HG02852 (cell line): Measurements from ENCODE around the gene SLC24A3.

Experiments used
- ATAC-seq: cut with Tn5 transposase; IDR thresholded peaks from one replicate; pipeline ENCODE4 v1.9.1; 2021; ENCODE audit warnings: mild to moderate bottlenecking, moderate library complexity; ENCODE audit not compliant: unreplicated experiment

SLC24A3 gene

DNA sequence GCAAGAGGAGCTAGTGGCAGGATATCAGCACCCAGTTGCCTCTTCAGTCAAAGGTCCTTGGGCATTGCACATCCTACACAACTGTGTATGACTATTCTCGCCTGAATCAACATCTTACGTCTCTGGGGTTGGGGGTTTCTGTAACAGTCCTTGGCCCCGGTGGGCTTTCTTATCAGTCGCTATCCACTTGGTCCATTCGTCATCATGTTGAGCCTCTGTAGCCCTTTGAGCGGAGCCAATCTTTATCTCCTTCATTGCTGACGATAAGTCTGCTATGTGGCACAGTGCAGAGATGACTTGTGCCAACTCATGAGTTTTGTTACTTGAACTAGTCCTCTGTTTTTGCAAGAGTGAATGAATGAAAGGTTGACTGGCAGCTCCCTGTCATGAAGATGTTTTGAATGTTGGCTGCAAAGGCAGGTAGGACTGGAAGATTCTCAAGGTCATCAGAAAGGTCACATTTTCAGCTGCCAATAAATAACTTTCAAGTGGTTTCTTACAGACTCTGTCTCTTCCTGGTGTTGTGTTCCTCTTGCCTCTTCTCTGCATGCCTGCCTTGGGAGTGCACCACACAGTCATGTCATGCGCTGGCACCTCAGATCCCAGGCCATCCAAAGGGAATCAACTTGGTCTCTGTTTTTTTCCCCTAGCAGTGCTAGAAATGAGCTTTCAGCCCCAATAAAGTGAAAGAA lies 238.9 kb downstream of the SLC24A3 start:
- ATAC-seq, result no peak

DNA sequence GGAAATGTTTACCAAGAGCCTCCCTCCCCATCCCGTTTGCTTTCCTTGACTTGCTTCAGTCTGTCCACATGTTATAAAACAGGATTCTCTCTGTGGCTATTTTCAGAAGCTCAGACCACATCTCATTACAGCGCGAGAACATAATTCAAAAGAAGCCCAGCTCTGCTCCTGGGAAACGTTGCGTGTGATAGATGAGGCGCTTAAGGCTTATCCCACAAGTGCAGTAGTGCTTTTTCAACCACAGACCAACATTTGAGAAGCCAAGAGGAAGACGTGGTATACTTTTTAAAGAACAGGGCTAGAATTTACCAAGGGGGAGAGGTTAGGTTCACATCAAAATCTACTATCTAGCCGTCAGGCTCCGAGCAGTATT lies 239.5 kb downstream of the SLC24A3 start:
- no peak for ATAC-seq

DNA sequence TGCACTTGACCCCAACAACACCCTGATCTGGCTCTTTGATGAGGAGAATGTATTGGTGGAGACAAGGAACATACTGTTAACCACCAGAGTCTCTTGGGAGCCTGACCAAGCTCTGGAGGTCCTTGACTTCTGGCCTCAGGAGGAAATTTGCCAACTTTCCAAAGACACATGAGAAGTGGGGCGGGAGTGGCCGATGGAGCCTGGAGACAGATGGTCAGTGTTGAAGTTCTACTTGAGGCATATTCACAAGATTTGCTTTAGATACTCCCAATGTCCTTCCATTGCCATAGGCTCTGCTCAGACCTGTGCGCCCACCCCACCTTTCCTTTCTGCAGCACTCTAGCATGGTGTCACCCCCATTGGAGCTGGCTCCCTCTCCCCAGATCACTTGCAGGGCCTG lies 241.0 kb downstream of the SLC24A3 start:
- ATAC-seq, result no peak

DNA sequence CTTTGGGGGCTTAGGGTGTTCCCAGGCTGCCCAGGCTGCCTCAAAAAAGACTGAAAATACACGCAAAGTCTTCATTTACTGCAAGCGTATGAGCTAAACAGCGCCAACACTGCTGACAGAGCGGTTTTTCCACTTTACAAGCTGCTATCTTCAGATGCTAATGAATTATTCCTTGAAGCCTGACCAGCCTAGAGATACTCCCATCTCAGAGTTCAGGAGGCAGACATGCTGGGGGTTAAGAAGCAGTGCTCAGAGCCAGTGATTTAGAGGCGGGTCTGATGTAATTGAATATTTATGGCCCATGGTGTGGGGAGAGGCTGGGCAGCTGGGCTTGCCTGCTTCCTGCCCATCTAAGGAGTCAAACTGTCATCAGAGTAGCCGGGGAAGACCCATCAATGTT lies 241.4 kb downstream of the SLC24A3 start:
- ATAC-seq, result no peak

DNA sequence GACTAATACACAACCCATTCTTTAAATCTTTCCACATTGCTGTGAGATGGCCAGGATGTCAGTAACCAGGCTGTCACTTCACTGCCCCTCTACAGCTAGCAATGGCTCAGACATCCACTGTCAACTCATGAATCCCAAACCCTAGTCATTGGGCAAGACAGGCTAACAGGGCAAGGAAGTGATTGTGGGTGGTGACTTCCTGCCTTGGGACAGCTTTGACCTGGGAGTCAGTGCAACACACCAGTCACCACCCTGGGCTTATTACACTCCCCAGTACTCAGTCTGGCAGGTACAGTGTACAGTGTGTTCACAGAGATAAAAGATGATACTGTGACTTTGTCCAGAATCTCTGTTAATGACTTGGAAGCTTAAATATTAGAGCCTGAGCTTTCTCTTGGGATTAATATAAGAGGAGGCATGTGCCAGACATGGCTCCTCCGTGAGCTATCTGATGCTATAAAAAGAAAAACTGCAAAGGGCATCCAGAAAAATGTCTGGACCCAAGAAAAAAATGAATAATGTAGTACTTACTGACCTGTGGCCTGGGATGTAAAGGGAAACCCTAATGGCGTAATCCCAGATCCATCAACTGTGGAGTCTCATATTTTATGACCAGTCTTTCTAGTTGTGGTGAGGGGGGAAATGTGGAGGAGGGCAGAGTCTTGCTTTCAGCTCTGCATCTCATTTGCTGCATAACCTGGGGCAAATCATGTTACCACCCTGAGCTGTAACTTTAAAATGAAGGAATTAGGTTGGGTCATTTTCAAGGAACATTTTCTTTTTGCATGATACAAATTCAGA lies 244.4 kb downstream of the SLC24A3 start:
- ATAC-seq, result no peak

DNA sequence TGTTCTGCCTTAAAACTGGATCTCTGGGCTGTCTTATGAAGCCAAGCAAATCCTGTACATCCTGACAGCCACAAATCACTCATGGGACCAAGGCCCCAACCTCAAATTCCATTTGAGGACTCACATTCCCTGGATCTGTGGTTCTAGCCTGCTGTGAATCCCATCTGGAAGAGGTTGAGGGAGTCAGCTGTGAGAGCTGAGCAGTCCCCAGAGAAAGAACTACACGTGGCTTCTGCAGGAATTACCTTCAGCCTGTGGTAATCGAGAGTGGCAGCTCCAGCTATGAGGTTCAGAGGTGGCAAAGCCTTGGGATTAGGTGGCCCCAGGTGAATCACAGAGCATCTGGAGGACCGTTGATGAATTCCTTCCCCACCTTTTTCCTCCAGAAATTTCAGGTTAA lies 245.2 kb downstream of the SLC24A3 start:
- ATAC-seq, result no peak

DNA sequence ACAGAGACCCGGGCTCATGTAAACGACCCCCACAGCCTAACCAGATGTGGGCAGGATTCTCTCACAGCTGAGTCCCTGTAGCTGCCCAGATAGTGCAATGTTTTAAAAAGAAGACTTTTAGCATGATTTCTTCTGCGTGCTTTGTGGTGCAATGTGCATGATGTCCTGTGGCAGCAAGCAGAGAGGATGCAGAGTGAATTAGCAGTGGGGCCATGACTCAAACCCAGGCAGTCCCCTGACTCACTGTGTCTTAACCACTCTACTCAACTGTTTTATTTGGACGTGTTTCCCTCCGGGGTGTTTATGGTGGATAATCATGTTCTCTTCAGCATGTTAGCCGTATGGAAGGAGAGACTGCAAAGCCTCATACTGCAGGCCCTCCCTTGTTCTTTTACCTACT lies 247.9 kb downstream of the SLC24A3 start:
- ATAC-seq, result no peak

DNA sequence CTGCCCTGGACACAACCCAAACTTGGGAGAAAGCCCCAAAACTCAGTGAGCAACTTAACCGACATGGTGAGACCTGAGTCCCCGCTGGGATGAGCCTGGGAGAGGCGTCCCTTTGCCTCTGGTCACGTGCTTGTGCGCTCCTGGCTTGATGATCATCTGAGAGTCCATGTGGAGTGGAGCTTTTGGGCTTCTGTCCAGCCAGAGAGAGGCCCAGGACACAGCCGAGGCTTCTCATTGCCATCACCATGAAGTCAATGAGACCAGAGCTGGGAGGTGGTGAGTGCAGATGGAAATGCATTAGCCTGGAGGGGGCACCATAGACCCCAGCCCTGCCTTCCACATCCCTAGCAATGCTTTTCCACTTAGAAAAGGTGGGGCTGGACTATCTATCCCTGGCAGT lies 250.0 kb downstream of the SLC24A3 start:
- ATAC-seq, result no peak

DNA sequence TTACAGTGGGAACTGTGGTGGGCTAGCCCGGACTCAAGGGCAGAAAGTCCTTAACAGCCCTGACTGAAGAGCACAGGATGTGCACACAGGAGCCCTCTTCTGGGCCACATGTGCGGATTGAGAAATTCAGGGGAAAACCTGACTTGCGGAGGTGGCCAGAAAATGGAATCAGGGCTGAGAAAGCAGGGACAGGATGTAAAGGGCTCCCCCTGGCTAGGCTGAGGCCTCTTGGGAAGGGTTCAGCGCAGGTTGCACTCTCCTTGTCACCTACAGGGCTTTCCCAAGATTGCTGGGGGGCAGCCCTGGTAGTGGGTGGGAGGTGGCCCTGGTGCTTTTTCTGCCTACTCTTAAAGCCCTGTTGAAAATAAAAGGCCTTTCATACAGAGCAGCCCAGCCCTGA lies 251.2 kb downstream of the SLC24A3 start:
- ATAC-seq, result no peak

DNA sequence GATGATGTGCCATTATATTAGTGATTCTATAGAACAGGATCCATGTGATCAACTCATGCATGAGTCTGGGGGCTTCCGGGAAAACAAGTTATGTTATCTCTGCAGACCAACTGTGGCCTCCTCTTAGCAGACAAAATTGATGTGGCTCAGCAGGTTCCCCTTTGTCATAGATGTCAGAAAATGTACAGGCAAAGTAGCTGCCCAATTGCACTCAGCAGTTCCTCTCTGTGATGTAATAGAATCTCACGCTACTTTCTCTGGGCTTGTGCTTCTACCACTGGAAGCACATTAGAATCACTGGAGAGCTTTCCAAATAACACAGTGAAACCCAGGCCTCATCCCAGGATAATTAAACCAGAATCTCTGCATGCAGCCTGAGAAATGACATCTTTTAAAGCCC lies 253.1 kb downstream of the SLC24A3 start:
- no peak for ATAC-seq

DNA sequence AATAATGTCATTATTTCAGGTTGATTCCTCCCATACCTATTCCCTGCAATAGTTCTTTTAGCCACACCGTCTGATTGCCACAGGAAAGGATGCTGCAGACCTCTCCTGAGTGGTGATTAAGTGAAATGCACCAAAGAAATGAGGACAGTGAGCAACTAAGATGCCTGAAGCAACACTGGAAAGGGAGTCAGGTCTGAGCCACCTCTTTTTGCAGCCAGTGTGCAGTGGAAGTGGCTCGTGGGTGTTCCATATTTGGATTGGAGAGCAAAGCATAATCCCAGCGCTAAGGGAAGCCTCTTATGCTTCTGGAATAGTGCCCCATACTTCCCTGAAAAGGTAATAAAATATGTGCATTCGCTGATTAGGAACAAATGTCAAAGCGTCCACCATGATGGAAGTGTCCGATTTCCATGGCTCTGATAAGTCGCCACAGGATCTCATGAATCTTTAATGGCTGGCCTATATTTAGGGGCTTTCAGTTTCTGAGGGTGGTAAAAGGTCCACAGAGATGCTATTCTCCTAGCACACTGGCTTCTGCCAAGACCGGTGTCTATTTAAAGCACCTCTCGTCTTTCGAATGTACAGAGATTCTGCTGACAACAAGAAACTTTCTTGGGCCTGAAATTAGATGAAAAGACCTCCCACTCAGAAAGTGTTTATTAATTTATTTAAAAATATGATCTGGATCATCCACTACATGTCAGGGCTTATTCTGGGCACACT lies 253.9 kb downstream of the SLC24A3 start:
- ATAC-seq, result no peak

DNA sequence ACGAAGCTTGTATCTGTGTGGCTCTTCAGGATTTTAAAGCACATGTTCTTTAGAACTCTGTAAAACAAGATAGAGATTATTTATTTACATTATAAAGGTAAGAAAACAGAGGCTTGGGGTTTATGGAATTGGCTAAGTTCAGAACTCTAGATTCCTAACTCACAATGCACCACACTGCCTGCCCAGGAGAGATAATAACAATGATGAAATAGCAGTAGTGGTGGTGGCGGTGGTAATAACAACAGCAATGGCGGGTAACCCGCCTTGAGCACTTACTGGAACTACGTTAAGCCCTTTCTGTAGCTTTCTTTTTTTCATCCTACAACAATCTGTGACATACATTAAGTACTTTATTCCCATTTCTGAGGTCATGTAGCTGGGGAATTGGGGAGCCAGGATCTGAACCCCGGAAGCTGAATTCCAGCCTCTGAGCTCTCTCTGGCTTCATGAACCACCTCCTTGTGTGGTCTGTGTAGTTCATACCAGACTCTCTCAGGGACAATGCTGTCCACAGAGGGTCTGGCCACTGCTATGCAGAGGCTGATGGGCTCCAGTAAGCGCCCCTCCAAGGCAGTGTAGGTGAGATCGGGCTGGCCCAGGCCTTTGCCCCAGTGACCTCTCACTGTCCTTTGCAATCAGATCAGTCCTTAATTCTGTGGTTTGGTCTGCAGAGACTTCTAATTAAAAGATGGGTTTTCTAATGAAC lies 260.9 kb downstream of the SLC24A3 start:
- ATAC-seq, result no peak

DNA sequence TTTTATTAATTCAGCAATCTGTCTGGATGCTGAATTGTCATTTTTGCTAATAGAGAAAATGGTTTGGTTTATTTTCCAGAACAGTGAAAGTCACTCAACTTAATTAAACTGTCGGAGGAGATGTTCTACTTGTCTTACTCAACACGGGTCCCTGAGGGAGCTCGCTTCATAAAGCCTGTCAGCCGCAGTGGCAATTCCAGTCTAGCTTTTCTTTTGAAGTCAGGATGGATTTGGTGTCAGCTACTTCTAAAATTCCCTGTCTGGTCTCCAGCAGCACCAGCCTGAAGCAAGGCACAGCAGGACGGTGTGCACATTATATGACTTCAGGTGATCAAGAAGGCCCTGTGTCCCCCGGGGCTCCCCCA lies 261.5 kb downstream of the SLC24A3 start:
- no peak for ATAC-seq

DNA sequence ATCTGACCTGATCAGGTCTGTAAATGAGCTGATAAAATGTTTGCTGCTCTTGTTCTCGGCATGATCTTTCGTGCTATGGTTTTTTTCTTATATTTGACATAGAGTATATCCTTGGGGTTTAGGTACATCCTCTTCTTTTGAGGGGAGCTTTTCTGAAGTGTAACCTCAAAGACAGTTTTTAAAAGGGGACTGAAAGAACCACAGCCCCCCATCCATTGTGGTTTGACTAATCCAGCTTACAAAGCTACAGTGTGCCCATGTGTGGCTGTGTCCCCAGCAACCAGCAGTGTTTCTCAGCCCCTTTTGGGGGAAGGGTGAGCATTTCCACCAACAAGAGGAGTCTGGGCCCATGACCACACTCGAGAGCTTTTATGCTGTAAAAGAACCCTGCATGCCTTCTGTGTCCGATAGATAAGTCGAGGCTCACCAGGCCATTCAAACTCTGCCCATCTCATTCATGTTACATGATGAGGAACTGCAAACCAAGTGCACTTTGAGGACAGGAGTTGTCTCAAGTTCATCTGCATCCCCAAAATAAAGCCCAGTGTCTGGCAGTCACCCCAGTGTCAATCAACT lies 266.0 kb downstream of the SLC24A3 start:
- ATAC-seq, result no peak

DNA sequence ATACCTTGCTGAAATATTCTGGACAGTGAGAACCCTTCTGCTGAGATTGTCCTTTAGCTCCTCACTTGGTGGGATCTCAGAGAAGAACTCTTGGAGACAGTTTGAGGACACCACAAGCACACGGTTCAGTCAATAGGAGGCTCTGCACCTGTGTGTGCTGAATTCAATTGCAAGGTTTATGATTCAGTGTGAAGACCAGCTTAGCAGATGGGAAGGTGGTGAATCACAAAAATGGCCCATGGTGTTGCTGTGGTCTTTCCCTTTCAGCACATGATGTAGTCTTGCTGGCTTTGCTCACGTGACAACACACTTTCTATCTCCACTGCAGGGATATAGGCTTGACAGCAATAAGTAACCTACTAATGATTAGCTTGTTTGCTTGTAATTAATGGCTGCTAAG lies 270.3 kb downstream of the SLC24A3 start:
- ATAC-seq, result no peak

DNA sequence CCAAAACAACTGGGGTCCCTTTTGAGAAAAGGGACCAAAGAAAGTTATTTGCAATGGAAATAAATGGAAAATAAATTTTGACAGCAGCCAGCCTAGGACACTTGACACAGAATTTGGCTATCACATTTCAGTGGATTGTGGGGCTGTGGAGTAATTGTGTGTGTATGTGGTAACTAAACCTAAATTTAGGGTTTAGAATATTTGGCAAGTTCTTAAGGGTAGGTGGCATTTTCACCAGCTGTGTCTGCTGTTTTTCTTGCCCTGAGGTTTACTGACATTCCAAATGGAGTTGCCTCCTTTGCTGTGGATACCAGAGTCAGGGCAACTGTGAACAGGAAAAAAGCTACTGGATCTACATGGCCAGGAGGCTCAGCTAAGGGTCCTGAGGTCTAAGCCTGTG lies 270.9 kb downstream of the SLC24A3 start:
- ATAC-seq, result no peak

DNA sequence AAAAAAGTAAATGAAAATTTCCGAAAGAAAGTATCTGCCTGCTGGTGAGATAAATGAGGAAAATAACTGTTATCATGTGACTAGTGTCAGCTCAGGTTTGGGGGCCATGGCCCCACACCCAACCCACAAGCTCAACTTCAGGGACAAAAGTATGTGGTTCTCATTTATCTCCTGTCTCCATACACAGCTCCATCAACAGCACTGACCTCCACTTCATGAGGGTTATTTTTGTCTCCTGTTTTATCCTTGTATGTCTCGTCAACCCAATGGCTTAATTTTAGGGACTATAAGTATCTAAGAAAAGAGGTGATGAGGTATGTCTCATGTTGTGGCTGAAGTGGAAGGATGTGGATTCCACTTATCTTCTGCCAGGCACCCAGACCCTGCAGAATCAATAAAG lies 274.0 kb downstream of the SLC24A3 start:
- ATAC-seq, result no peak

DNA sequence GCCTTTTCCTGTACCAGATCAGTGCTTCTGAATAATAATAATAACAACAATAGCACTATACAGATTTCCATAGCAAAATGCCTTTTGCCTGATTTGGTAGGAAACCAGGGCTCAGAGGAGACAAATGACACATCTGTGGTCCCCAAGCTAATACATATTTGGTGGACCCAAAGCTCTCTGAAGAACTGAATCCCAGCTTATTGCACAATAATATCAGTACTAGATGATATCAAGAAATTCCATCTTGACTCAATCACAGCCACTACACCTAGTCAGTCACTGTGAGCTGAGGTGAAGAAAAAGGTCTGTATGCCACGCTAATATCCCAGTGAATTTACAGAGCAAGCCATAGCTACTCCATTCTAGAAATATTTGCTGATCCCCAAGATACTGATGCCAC lies 275.0 kb downstream of the SLC24A3 start:
- ATAC-seq, result no peak

DNA sequence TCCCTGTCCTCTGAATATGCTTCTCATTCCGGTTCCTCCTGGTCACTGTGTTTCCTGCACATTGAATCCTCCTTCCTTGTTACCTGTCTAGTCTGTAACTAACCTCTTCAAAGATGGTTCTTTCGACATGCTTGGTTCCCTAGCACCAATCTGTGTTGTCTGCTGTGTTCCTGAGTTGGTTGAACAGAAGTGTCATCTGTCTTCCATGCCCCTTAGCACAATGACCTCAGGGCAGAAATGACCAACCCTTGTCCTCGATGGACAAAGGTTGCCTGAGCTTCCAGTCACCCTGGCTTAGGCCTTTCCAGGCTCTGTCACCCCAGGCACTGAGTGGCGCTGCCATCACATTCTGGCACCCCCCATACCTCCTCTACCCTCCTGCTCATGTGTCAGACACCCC lies 278.8 kb downstream of the SLC24A3 start:
- ATAC-seq, result no peak

DNA sequence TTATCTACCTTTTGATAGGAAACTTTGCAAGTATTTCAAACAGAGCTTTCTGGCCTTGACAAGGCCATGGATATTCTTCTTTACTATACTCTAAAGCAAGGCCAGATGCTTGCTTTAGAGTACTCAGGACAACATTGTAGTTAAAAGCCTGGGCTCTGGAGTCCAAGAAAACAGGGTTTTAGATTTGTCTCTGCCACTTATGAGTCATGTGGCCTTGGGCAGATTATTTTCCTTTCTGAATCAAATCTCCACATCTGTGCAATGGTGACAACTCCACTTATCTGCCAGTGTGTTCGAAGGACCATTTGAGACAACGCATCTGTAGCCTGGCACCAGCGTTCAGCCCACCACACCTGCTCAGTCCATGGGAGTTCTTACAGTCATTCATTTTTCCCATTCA lies 279.7 kb downstream of the SLC24A3 start:
- no peak for ATAC-seq

DNA sequence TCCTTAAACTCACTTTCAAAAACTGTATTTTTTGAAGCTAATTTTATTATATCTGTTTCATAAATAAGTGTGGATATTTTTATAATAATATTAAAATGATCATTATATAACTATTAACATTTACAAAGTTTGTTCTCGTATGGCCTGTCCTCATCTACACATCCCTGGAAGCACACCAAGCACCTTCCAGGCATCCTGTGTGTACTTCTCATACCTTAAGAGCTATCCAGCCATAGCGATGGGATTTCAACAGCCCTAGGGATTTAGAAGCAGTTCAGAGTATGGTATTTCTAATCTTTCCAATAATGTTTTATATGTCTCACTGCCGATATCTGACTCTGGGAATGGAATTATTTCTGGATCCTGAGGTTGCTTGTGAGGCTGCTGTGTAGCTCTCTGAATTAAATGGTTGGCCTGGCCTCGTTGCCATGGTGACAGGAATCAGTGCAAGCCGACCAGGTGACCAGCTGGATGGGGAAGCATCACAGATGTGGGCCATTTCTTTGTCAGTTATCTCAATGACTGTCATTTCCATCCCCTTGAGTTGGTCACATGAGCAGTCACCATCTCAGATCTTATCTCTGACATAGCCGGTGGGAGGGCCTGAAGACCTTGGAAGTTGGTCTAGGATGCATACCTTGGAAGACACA lies 280.4 kb downstream of the SLC24A3 start:
- no peak for ATAC-seq
